ENCODE data around the gene IGSF3.
A peak's percentile ranks its signal among the peaks of the same experiment; 100 is the strongest.
"Not testable (repeated sequence)": the region's sequence is repeated elsewhere in the genome, so short reads cannot be mapped to it uniquely, and the experiment has no call there.

Gene IGSF3

DNA sequence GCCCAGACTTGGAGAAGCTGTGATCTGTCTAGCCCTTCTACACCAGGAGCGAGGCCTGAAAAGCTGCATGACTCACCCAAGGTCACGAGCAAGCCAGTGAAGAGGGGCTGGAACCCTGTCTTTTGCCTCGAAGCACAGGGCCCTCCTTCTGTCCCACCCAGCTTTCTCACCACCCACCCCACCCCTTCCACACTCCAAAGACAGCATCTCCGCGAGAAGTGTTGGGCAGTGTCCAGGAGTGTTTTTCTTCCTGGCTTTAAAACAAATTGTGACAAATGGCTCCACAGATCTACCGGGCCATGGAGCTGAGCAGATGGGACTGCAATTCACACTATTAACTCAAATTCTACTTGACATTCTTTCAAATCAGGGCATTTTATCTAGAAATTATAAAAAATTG lies 30.9 kb downstream of the IGSF3 start:
- not testable (repeated sequence) for H3K27ac ChIP-seq

DNA sequence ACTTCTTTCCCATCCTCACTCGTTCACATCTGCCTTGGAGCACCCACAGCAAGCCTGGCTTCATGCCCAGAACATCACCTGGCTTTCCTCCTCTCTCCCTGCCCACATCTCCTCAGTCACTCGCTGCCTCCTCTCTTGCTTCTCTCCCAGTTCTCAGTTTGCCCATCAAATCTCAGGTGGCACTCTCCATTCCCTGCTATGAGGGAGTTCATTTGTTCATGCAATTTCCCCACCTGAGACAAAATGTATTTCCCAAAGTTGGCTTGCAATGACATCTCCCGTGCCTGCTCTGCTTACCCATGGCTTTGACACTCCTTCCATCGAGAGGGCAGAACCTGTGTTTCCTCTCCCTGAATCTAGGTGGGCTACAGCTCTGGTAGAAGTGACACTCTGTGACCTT lies 33.1 kb downstream of the IGSF3 start:
- not testable (repeated sequence) for H3K27ac ChIP-seq

DNA sequence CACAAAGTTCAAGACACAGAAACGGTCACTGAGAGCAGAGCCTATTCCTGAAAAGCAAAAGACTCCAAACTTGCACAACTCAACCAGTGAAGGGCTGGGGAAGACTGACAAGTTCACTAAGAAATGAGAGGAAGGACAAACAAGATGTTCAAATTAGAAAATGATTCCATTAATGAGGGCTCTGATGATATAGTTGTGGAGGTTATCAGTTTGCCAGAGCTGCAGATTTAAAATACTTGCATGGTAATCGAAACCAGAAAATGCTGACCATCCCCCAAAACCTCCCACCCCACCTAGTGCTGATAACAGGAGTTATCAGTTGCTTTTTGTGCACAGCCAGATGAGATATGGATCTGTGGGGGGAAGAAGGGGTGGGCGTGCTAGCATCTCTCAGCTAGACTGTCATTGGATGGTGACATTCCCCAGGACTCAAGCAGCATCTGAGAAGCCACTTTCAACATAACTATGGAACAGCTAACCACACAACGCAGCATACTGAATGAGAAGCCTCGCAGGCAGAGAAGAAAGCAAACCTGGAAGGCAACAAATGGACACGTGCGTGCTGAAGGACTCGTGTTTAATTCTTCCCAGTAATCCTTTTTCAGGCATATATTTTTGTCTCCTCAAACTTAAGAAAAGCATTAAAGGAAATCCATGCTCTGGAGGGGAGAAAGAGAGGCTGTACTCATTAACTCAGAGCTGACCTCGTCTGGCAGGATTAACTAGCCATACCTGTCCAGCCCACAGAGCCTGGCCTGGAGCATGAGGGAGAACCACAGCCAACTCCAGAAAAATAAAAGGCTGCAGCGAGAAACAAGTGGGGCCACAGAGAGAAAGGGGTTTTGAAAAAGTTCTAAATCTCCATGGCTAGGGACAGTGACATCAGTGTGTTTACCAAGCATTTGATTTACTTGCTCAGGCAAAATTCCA lies 35.3 kb downstream of the IGSF3 start:
- H3K27ac ChIP-seq: peak overlapping the region; percentile 21; the same call in 1 of the 2 replicates

DNA sequence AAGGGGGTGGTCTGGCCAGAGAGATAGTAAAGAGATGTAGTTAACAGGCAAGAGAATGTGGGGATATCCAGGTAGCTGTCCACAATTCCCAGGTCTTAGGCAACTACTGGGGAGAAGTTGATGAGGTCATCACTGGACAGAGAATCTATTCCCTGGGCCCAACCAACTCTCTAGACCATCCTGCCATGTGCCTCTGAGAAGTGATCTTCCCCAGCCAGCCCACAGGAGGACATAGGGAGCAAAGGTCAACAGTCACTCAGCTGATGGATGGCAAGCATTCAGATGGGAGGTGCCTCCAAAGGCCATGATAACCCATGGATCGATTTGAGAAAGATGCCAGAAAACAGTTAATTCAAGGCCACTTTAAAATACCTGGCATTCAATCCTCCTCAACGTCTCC lies 36.0 kb downstream of the IGSF3 start:
- H3K27ac ChIP-seq: not testable (repeated sequence)

DNA sequence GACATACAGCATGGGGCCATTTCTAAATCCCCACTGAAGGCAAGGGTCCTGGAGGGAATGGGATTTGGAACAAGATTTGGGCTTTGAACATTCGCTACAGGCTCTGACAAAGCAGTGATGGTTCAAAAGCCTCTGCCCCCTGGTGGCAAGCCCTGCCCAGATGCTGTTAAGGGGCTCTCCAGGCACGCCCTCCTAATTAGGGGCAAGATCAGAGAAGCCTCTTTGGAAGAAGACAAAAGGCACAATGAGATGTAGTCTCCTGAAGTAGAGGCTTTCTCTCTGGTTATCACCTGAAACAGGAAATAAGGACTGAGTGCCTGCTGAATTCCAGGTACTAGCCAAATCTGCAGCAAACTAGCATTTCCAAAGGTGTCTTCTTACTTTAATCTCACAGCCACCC lies 37.5 kb downstream of the IGSF3 start:
- TF ChIP-seq, protein P1, sequence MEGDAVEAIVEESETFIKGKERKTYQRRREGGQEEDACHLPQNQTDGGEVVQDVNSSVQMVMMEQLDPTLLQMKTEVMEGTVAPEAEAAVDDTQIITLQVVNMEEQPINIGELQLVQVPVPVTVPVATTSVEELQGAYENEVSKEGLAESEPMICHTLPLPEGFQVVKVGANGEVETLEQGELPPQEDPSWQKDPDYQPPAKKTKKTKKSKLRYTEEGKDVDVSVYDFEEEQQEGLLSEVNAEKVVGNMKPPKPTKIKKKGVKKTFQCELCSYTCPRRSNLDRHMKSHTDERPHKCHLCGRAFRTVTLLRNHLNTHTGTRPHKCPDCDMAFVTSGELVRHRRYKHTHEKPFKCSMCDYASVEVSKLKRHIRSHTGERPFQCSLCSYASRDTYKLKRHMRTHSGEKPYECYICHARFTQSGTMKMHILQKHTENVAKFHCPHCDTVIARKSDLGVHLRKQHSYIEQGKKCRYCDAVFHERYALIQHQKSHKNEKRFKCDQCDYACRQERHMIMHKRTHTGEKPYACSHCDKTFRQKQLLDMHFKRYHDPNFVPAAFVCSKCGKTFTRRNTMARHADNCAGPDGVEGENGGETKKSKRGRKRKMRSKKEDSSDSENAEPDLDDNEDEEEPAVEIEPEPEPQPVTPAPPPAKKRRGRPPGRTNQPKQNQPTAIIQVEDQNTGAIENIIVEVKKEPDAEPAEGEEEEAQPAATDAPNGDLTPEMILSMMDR (conservative IDR thresholded peaks at IDR 0.05): peak; percentile 24
- H3K27ac ChIP-seq: not testable (repeated sequence)

DNA sequence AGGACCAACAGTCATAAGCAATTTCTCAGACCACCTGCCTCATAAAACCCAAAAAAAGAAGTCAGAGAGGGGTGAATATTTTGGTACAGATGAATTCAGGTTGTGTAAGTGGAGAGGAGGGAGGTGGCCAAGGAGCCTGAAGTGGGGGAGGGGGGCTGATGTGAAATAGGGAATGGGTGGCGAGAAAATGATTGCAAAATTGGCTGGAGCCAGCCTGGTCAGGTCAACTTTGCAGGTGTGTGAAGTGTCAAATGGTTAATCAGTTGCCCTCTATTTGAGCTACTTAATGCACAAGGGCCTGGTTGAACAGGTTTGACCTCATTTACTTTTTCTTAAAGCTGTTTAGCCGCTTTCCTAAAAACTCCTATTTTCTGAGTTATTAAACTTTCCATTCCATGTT lies 38.1 kb downstream of the IGSF3 start:
- H3K27ac ChIP-seq: not testable (repeated sequence)

DNA sequence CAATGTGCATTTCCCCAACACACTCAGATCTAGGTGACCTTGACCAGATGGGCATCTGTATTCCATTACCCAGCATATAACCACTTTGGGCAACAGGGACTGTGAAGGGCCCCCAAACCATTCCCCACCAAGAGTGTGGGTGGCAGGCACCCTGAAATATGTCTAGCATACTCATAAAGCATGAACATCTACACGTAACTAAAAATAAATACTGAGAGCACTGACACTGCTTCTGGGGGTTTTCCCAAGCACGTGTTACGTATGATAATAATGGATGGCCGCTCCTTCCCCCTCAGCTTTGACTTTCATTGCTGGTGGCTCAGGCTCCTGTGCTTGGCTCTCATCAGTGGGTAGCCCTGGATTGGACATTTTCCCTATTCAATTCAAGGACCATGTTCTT lies 39.1 kb downstream of the IGSF3 start:
- no peak overlapping the region for H3K27ac ChIP-seq
- no peak for TF ChIP-seq ZFX (IDR thresholded peaks at IDR 0.05)
- TF ChIP-seq, protein P1 (conservative IDR thresholded peaks at IDR 0.05): no peak

DNA sequence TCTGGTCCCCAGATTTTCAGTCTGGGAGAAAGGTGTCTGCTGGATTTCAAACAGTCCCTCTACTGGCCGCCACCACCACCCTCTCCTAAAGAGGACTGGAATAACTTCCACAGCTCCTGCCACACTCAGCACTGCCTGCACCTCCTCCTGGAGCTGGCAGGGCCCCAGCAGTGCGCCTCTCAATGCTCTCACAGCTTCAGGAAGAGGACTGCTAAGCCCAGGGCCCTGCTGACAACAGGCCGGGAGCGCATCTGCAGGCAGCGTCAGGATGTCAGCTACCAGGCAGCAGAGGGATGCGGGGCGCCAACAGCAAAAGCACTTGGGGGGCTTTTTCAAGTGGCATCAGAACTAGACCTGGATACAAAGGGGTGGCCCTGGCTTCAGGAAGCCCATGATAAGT lies 40.2 kb downstream of the IGSF3 start:
- H3K27ac ChIP-seq: not testable (repeated sequence)

DNA sequence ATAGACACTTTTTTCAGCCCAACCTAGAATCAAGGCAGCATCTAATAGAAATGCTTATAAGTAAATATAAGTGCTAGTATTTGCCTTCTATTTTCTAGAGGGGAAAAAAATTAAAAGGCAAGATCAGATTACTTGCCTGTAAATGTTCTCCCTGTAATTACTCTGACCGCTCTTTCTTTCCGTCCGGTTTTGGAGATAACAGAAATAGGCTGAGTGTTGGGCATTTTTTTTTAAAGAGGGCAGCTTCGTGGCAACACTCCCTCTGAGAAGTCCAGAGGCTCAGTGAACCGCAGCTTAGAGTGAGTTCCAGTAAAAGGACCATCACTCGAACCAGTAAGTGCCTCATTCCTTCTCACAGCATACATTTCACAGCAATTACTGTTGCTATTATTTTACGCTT lies 40.6 kb downstream of the IGSF3 start:
- not testable (repeated sequence) for H3K27ac ChIP-seq

DNA sequence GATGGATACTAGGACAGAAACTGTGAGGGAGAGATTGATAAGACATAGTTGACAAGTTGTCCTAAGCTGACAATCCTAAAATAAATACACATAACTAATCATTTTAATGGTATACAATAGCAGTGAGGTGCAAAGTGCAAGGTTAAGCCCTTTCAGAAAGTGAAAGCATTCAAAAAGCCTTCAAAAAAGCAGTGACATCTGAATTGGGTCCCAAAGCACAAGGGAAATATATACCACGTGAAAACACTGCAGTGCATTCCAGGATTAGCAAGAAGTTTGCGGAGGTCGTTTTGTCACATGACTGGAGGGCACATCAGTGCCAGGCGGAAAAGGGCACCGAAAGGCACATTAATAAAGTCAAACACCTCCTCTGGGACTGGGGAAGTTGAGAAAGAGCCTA lies 42.4 kb downstream of the IGSF3 start:
- H3K27ac ChIP-seq: not testable (repeated sequence)

DNA sequence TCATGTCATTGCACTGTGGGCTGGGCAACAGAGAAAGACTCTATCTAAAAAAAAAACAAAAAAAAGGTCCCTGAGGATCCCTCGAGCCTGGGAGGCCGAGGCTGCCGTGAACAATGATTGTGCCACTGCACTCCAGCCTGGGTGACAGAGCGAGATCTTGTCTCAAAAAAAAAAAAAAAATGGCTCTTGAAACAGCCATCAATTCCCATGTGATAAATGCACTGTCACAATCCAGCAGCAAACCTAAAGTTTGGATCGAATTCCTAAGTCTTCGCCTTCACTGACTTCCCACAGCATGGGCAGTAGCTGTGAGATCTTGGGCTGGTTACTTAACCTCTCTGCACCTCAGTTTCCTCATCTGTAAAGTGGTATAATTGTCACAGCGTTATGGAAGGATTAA lies 43.5 kb downstream of the IGSF3 start:
- TF ChIP-seq ZFX (IDR thresholded peaks at IDR 0.05): no peak
- TF ChIP-seq, protein P1 (conservative IDR thresholded peaks at IDR 0.05): no peak
- H3K27ac ChIP-seq: peak overlapping the region; percentile 65

DNA sequence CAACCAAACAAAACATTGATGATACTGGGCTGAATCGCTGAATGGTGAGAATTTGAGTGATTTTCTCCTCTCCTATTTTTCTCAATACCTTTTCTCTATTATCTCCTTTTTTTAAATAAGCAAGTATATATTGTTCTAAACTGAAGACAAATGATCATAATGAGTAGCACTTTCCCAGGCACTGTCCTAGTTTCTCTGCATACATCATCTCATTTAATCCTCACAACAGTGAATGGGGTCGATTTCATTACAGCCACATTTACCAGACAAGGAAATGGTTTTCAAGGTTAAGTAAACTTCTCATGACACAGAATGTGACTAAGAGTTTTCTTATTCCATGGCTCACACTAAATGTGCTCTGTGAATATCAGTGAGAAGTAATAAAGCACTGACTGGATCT lies 45.0 kb downstream of the IGSF3 start:
- peak overlapping the region; percentile 65; the same call in 1 of the 2 replicates for H3K27ac ChIP-seq

DNA sequence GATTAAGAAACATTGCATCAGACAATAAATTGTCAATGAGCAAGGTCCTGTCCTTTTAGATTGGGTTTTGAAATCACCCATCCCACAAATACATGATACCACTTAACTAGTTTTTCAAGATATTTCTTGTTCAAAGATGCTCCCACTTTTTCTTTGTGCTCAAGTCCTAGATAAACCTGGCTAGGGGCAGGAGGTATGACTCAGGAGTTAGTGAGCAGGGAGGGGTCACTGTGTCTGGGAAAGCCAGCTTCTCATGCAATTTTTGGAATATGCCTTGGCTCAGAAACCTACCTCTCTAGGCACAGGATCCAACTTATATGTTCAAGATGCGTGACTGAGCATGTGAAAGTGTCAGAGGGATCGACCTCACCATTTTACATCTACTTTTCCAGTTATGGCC lies 45.8 kb downstream of the IGSF3 start:
- H3K27ac ChIP-seq: not testable (repeated sequence)

DNA sequence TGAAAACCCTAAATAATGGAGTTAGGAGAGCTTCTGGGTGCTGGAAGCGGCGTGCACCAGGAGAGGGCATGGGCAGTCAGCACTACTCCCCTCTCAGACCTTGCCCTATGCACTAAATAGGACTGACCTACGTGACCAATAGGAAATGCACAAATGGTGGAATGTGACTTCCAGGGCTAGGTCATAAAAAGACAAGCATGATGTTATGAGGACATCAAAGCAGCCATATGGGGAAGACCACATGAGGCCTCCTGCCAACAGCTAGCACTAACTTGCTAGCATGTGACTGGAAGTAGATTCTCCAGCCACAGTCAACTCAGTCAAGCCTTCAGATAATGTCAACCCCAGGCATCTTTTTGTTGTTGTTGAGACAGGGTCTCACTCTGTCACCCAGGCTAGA lies 47.1 kb downstream of the IGSF3 start:
- H3K27ac ChIP-seq: not testable (repeated sequence)

DNA sequence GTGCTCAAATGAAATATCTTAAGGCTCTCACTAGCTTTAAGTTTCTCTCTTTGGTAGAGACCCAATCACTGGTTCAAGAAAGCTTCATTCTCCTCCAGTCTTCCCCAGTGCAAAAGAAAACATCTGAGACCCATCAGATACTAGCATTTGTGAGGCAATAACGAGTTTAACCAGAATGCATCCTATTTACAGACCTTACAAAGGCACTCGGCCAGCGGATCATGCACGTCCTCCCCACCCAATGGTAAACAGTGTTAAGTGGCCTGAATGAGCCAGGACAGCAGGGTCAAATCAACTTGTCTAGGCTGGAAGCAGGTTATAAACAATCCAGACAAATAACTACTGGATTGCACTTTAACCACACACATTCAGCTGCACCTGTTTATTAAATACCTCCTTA lies 48.4 kb downstream of the IGSF3 start:
- H3K27ac ChIP-seq: peak overlapping the region; percentile 27; the same call in 1 of the 2 replicates

DNA sequence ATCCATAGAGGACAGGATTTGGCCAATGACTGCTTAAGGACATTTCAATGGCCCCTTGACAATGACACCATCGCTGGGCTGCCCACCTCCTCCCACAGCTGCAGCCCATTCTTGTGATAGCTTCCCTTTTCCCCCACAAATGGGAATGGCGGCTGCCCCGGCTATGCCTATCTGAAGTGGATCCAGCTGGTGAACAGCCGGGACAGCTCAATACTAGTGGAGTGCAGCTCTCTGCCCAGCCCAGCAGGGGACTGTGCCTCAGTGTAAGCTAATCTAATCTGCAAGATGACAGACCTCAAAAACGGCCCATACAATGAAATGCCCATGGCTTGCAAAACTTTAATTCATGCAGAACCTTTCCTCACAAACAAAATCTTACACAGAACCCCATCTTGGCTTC lies 49.7 kb downstream of the IGSF3 start:
- not testable (repeated sequence) for H3K27ac ChIP-seq

DNA sequence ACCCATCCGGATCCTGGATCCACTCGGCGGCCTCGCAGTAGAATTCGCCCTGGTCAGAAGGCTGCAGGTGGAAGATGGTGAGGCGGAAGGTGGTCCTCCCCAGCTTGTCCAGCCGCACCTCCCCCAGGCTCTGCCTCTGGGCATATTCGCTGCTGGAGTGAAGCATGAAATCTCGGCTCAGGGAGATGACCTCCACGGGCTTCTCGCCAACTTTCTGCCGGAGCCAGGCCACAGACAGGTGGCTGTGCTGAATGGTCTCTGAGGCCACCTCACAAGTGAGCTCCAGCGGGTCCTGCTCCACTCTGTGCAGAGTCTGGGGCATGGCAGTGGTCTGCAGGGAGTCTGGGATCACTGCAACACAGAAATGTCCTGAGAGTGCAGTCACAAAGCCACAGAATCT lies 53.7 kb downstream of the IGSF3 start:
- H3K27ac ChIP-seq: not testable (repeated sequence)

DNA sequence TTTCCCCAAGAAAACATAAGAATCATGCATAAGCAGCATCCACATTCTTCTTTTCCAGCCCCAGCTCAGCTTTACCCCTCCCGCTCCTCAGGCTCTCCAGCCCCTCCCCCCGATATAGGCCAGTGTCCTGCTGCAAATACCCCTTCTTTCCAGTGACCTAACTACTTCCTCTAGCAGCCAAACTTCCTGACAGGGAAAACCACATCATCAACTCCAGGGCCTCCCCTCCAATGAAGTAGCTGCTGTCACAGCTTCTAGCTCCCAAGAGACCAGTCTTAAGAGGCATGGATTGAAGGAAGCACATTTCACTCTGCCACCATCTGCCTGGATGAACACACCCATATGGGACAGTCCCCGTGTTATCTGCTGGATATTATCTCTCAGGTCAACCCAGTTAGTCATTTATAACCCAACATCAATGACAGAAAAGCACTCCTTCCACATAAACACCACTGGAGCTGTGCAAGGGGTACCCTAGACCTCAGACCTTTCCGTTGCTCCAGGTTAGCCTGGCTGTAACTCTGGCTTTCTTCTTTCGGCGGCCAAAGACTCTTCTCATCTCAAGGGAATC lies 57.6 kb downstream of the IGSF3 start:
- H3K27ac ChIP-seq: not testable (repeated sequence)

All from C4-2B (cell line).